Osteocyte (in vitro differentiated cells): Measurements from ENCODE around the gene OTUD5. TPM values are rescaled to one million over a fixed set of nuclear protein-coding genes. Genes with fewer than 3 reads are reported as not detected.

Experiments
- DNase-seq: peaks from one replicate; pipeline ENCODE4 v3.0.0; 2021; ENCODE audit warnings: mixed read lengths; ENCODE audit not compliant: unreplicated experiment; ENCODE audit errors: extremely low spot score
- H3K27ac Mint-ChIP-seq: one replicate; pipeline ENCODE4 v1.8.0; 2021; ENCODE audit warnings: mild to moderate bottlenecking, mixed read lengths; ENCODE audit not compliant: unreplicated experiment
- H3K27me3 Mint-ChIP-seq: one replicate; pipeline ENCODE4 v1.8.0; 2021; ENCODE audit warnings: mixed read lengths; ENCODE audit not compliant: unreplicated experiment
- H3K36me3 Mint-ChIP-seq: one replicate; pipeline ENCODE4 v1.8.0; 2021; ENCODE audit warnings: mixed read lengths; ENCODE audit not compliant: unreplicated experiment
- H3K4me1 Mint-ChIP-seq: one replicate; pipeline ENCODE4 v1.8.0; 2021; ENCODE audit warnings: mixed read lengths; ENCODE audit not compliant: unreplicated experiment
- H3K4me3 Mint-ChIP-seq: one replicate; pipeline ENCODE4 v1.8.0; 2021; ENCODE audit warnings: mild to moderate bottlenecking, moderate library complexity, mixed read lengths; ENCODE audit not compliant: unreplicated experiment
- H3K9me3 Mint-ChIP-seq: one replicate; pipeline ENCODE4 v1.8.0; 2021; ENCODE audit warnings: mixed read lengths; ENCODE audit not compliant: unreplicated experiment
- CTCF ChIP-seq: fragments of 200-600 bp; sonication (generic); IDR thresholded peaks from 2 replicates; pipeline ENCODE4 v1.5.0; 2021; ENCODE audit warnings: antibody characterized with exemption, mild to moderate bottlenecking, moderate library complexity
- total RNA-seq: library from RNA; stranded (reverse); gene quantifications from 2 replicates; pipeline ENCODE4 v1.2.1, GENCODE V29; 2021

Gene OTUD5
- total RNA-seq, 1 donor from 2014 or later: 57.4 TPM

GRCh38 chrX:48996969-48997368 is 39.6 kb upstream of the OTUD5 start:
- no peaks in the 10 kb centered on the region for H3K9me3 Mint-ChIP-seq
- no peak overlapping the region for H3K27ac Mint-ChIP-seq

GRCh38 chrX:48992341-48992740 is 34.9 kb upstream of the OTUD5 start:
- DNase-seq: no peak
- Mint-ChIP-seq H3K9me3 (no peaks in the 10 kb centered on the region), H3K4me1 (no peaks in the 10 kb centered on the region), H3K27me3 (no peaks in the 10 kb centered on the region), H3K4me3 (no peak overlapping the region), H3K27ac (no peak overlapping the region), H3K36me3 (peaks cover 24% of the 10 kb centered on the region)
- TF ChIP-seq CTCF: no peak

More at GRCh38 chrX:48996969-48997368, 39.6 kb upstream of the OTUD5 start:
- Mint-ChIP-seq H3K4me1 (peaks cover 8% of the 10 kb centered on the region), H3K4me3 (no peak overlapping the region), H3K27me3 (no peaks in the 10 kb centered on the region), H3K36me3 (peaks cover 19% of the 10 kb centered on the region)
- no peak for DNase-seq
- TF ChIP-seq CTCF: no peak

- no peaks in the 10 kb centered on the region for H3K4me1 Mint-ChIP-seq
- no peak overlapping the region for H3K4me3 Mint-ChIP-seq
- DNase-seq: no peak
- no peak for TF ChIP-seq CTCF
- H3K27me3 Mint-ChIP-seq: no peaks in the 10 kb centered on the region
- no peak overlapping the region for H3K27ac Mint-ChIP-seq
- peaks cover 21% of the 10 kb centered on the region for H3K36me3 Mint-ChIP-seq
- no peaks in the 10 kb centered on the region for H3K9me3 Mint-ChIP-seq
These were observed 32.1 kb upstream of the OTUD5 start for GRCh38 chrX:48989483-48989882.

GRCh38 chrX:48983896-48984295 is 26.5 kb upstream of the OTUD5 start:
- H3K4me3 Mint-ChIP-seq: no peak overlapping the region

GRCh38 chrX:48983081-48983480 is 25.7 kb upstream of the OTUD5 start:
- Mint-ChIP-seq H3K9me3 (no peaks in the 10 kb centered on the region), H3K4me1 (no peaks in the 10 kb centered on the region), H3K4me3 (no peak overlapping the region), H3K27ac (no peak overlapping the region), H3K27me3 (no peaks in the 10 kb centered on the region), H3K36me3 (peaks cover 27% of the 10 kb centered on the region)
- TF ChIP-seq CTCF: no peak
- DNase-seq: no peak

More at GRCh38 chrX:48983896-48984295, 26.5 kb upstream of the OTUD5 start:
- H3K4me1 Mint-ChIP-seq: no peaks in the 10 kb centered on the region
- no peak for DNase-seq
- H3K9me3 Mint-ChIP-seq: no peaks in the 10 kb centered on the region
- H3K27ac Mint-ChIP-seq: no peak overlapping the region
- no peak for TF ChIP-seq CTCF
- no peaks in the 10 kb centered on the region for H3K27me3 Mint-ChIP-seq
- H3K36me3 Mint-ChIP-seq: peaks cover 29% of the 10 kb centered on the region
